HepG2 (cell line): ENCODE results near the gene KCNQ5. TPM values are rescaled to one million over a fixed set of nuclear protein-coding genes. Genes with fewer than 3 reads are reported as not detected.

Experiments used
- ATAC-seq: fragments of 200-7000 bp; cut with Tn5 transposase; 3 replicates; pipeline ENCODE4 v1.9.1; 2020; ENCODE audit warnings: mild to moderate bottlenecking, moderate library complexity
- BruUV-seq: library from RNA; stranded (reverse); fragments of 400-500 nt; replicated peaks from 2 replicates; lab custom pipeline; 2021; lab: Mats Ljungman, UMichigan
- CTCF ChIA-PET: fragments of 300-600 bp; formaldehyde crosslinking; extraction: SDS; loops from one replicate; lab custom pipeline; 2021; ENCODE audit warnings: low total read pairs, inconsistent platforms, low intra/inter-chr PET ratio; lab: Yijun Ruan, JAX
- POLR2A ChIA-PET: fragments of 350-600 bp; sonication (Branson Sonifier 250); formaldehyde crosslinking; loops from one replicate; lab custom pipeline; 2020; ENCODE audit warnings: antibody characterized with exemption, inconsistent platforms; lab: Yijun Ruan, JAX
- DNase-seq: peaks from one replicate; pipeline ENCODE4 v3.0.0-alpha.2; 2015; ENCODE audit warnings: low spot score
- FAIRE-seq: peaks from 3 replicates; lab custom pipeline; 2011; peaks lifted over from hg19 to GRCh38; lab: Jason Lieb, UNC
- H2AFZ ChIP-seq: one replicate; pipeline ENCODE4 v1.6.1; 2011; ENCODE audit warnings: low read length, inconsistent platforms
- H3K27ac ChIP-seq: fragments of 300-600 bp; 3 replicates; pipeline ENCODE4 v1.8.0; 2011; ENCODE audit warnings: mixed run types, mild to moderate bottlenecking, mixed read lengths, low read length, inconsistent platforms; ENCODE audit not compliant: insufficient read depth; ENCODE audit errors: extremely low read length
- H3K27me3 ChIP-seq, 2 experiments: fragments of 200-600 bp in 1 of 2; 2 replicates in 1 of 2; 3 replicates in 1 of 2; pipeline versions ENCODE4 v1.6.0 to v1.8.0; 2011; ENCODE audit warnings: low read length in 2 of 2, mild to moderate bottlenecking in 2 of 2, moderate library complexity in 2 of 2, inconsistent platforms in 1 of 2; ENCODE audit not compliant: insufficient read depth in 2 of 2, control insufficient read depth in 1 of 2
- H3K36me3 ChIP-seq, 2 experiments: fragments of 200-600 bp in 1 of 2; replicated peaks in 1 of 2; 2 replicates in 1 of 2; 3 replicates in 1 of 2; pipeline versions ENCODE4 v1.5.1 to v1.8.0; 2011; ENCODE audit warnings: low read length in 2 of 2, inconsistent platforms in 1 of 2; ENCODE audit not compliant: insufficient read depth in 2 of 2, control insufficient read depth in 1 of 2
- H3K4me1 ChIP-seq: 2 replicates; pipeline ENCODE4 v1.5.1; 2012; ENCODE audit warnings: low read length, inconsistent platforms; ENCODE audit not compliant: insufficient read depth
- H3K4me2 ChIP-seq: 2 replicates; pipeline ENCODE4 v1.6.0; 2011; ENCODE audit warnings: low read depth, low read length, inconsistent platforms
- H3K4me3 ChIP-seq, 3 experiments: fragments of 200-600 bp in 1 of 3; sonication (generic), shearing (Covaris generic) in 1 of 3; replicated peaks in 1 of 3; 2 replicates each; pipeline ENCODE4 v1.5.1; 2011 to 2016; ENCODE audit warnings: low read length in 3 of 3, inconsistent platforms in 2 of 3, low read depth in 2 of 3, mild to moderate bottlenecking in 2 of 3, control low read depth in 1 of 3, mixed read lengths in 1 of 3; ENCODE audit not compliant: insufficient read depth in 1 of 3
- H3K79me2 ChIP-seq: one replicate; pipeline ENCODE4 v1.6.1; 2011; ENCODE audit warnings: low read length, inconsistent platforms; ENCODE audit not compliant: insufficient read depth
- H3K9ac ChIP-seq: 2 replicates; pipeline ENCODE4 v1.6.0; 2011; ENCODE audit warnings: mild to moderate bottlenecking, low read depth, low read length, inconsistent platforms; ENCODE audit not compliant: insufficient read depth
- H3K9me3 ChIP-seq: 2 replicates; pipeline ENCODE4 v1.5.1; 2012; ENCODE audit warnings: mild to moderate bottlenecking, low read length
- H4K20me1 ChIP-seq: 2 replicates; pipeline ENCODE4 v1.6.0; 2011; ENCODE audit warnings: inconsistent platforms, mild to moderate bottlenecking, low read length, moderate library complexity; ENCODE audit not compliant: insufficient read depth
- BCL6 ChIP-seq: IDR thresholded peaks from 2 replicates; pipeline ENCODE4 v1.6.1; 2016; ENCODE audit warnings: missing genetic modification reagents, missing compliant biosample characterization
- CREB3 ChIP-seq: sonication (generic); formaldehyde crosslinking; IDR thresholded peaks from 2 replicates; pipeline ENCODE4 v1.5.0; 2020; ENCODE audit warnings: missing genetic modification reagents
- ELF3 ChIP-seq: IDR thresholded peaks from 2 replicates; pipeline ENCODE4 v1.6.1; 2016; ENCODE audit warnings: missing genetic modification reagents, missing compliant biosample characterization
- GABPB1 ChIP-seq: IDR thresholded peaks from 2 replicates; pipeline ENCODE4 v1.6.1; 2016; ENCODE audit warnings: mild to moderate bottlenecking, missing genetic modification reagents, moderate library complexity, missing compliant biosample characterization
- HMGA1 ChIP-seq: sonication (generic); formaldehyde crosslinking; conservative IDR thresholded peaks from 2 replicates; pipeline ENCODE4 v1.4.0; 2020; ENCODE audit warnings: missing genetic modification reagents
- JUND ChIP-seq: sonication (generic); formaldehyde crosslinking; IDR thresholded peaks from 2 replicates; pipeline ENCODE4 v1.8.0; 2022; ENCODE audit warnings: mild to moderate bottlenecking, missing genetic modification reagents
- LCORL ChIP-seq, 2 experiments: fragments of 450-650 bp in 1 of 2; sonication (generic) in 1 of 2; formaldehyde crosslinking in 1 of 2; IDR thresholded peaks; 2 replicates each; pipeline versions ENCODE4 v1.5.0 to v1.6.1; 2017 to 2020; ENCODE audit warnings: antibody characterized with exemption in 1 of 2, missing genetic modification reagents in 1 of 2
- MED1 ChIP-seq: sonication (generic); formaldehyde crosslinking; IDR thresholded peaks from 2 replicates; pipeline ENCODE4 v1.4.0; 2020; ENCODE audit warnings: missing genetic modification reagents
- MIXL1 ChIP-seq: IDR thresholded peaks from 2 replicates; pipeline ENCODE4 v1.6.1; 2016
- NR1H2 ChIP-seq: sonication (generic); formaldehyde crosslinking; IDR thresholded peaks from 2 replicates; pipeline ENCODE4 v1.8.1; 2022; ENCODE audit warnings: low read depth, missing genetic modification reagents, borderline replicate concordance
- PHF21A ChIP-seq: sonication (generic); formaldehyde crosslinking; IDR thresholded peaks from 2 replicates; pipeline ENCODE4 v1.5.0; 2020; ENCODE audit warnings: mild to moderate bottlenecking, missing genetic modification reagents
- PLSCR1 ChIP-seq: sonication (generic); formaldehyde crosslinking; IDR thresholded peaks from 2 replicates; pipeline ENCODE4 v1.5.0; 2020; ENCODE audit warnings: missing genetic modification reagents, mild to moderate bottlenecking, borderline replicate concordance
- TCF12 ChIP-seq, 2 experiments: fragments of 450-650 bp in 1 of 2; sonication (generic) in 1 of 2; formaldehyde crosslinking in 1 of 2; IDR thresholded peaks; 2 replicates each; pipeline versions ENCODE4 v1.6.1 to v1.8.0; 2017 to 2022; ENCODE audit warnings: antibody characterized with exemption in 1 of 2, mild to moderate bottlenecking in 1 of 2, missing genetic modification reagents in 1 of 2, moderate library complexity in 1 of 2
- ZC3H13 ChIP-seq: sonication (generic); formaldehyde crosslinking; IDR thresholded peaks from 2 replicates; pipeline ENCODE4 v1.8.1; 2023; ENCODE audit warnings: mild to moderate bottlenecking, missing genetic modification reagents, moderate library complexity
- ZNF30 ChIP-seq: sonication (generic); formaldehyde crosslinking; IDR thresholded peaks from 2 replicates; pipeline ENCODE4 v1.5.0; 2020; ENCODE audit warnings: mild to moderate bottlenecking, missing genetic modification reagents
- ZNF792 ChIP-seq: IDR thresholded peaks from 2 replicates; pipeline ENCODE4 v1.6.1; 2016
- WGBS: methylation state at CpG from one replicate; pipeline ENCODE4 v1.1.6; 2017; ENCODE audit warnings: low lambda C conversion rate; 5-methylcytosine and 5-hydroxymethylcytosine counted together
- in situ Hi-C: cut with HindIII; loops from 2 replicates; pipeline ENCODE4 v1.10.0; 2017; ENCODE audit warnings: low pct_unique_long_range_greater_than_20kb; ENCODE audit not compliant: extremely low pct_ligation_motif_present
- intact Hi-C: fragments of 100-400 bp; cut with micrococcal nuclease; formaldehyde crosslinking; loops from one replicate; pipeline ENCODE4 v1.10.0; 2022; ENCODE audit not compliant: unreplicated experiment
- polyA plus RNA-seq, 8 experiments: library from polyadenylated mRNA; depleted of rRNA in 3 of 8; stranded (reverse) in 7 of 8; unstranded in 1 of 8; fragments of >200 nt; fragmentation: Illumina TruSeq in 4 of 8; extraction: Trizol in 4 of 8; gene quantifications; 2 replicates each; pipeline versions ENCODE4 v1.2.1 to v1.2.3, GENCODE V29; 2011 to 2016; ENCODE audit warnings: low read depth in 4 of 8, missing spikeins in 1 of 8, mixed read lengths in 1 of 8; ENCODE audit not compliant: insufficient read depth in 1 of 8
- total RNA-seq, 5 experiments: library from RNA; depleted of rRNA; stranded (reverse); fragments of >200 nt; fragmentation: Illumina TruSeq; extraction: Trizol; gene quantifications; 2 replicates each; pipeline ENCODE4 v1.2.3, GENCODE V29; 2016; ENCODE audit warnings: low read depth in 1 of 5
- TF ChIP-seq, protein P1 (sequence below): sonication (generic); formaldehyde crosslinking; IDR thresholded peaks from 2 replicates; pipeline ENCODE4 v1.5.0; 2020; ENCODE audit warnings: missing genetic modification reagents

The KCNQ5 gene
- total and polyA plus RNA-seq, 2 of the 13 experiments (the other 11 are each of a cell fraction or from before 2014, with no cell fraction given), result 0.04 TPM; not detected in 1

GRCh38 chr6:72987301-72987700 is 365.4 kb downstream of the KCNQ5 start:
- Histone ChIP-seq H3K4me3 (no peak overlapping the region), H3K79me2 (no peaks in the 10 kb centered on the region), H3K27me3 (no peaks in the 10 kb centered on the region), H3K4me2 (no peak overlapping the region), H3K27ac (no peak overlapping the region), H3K9me3 (no peaks in the 10 kb centered on the region), H3K36me3 (no peaks in the 10 kb centered on the region), H4K20me1 (no peaks in the 10 kb centered on the region), H2AFZ (no peak overlapping the region), H3K9ac (no peak overlapping the region), H3K4me1 (peaks cover 16% of the 10 kb centered on the region; the same call in 1 of the 2 replicates)
- WGBS, result 31% methylated on average over 8 of the region's 19 CpGs
- BruUV-seq, result no TSS peak
- ChIA-PET CTCF (no interaction called here), POLR2A (no interaction called here)
- no peak for DNase-seq
- ATAC-seq, result no peak
- in situ Hi-C loops (no loop called here), intact Hi-C loops (no loop called here)
- no peak for FAIRE-seq
- TF ChIP-seq, protein P1, sequence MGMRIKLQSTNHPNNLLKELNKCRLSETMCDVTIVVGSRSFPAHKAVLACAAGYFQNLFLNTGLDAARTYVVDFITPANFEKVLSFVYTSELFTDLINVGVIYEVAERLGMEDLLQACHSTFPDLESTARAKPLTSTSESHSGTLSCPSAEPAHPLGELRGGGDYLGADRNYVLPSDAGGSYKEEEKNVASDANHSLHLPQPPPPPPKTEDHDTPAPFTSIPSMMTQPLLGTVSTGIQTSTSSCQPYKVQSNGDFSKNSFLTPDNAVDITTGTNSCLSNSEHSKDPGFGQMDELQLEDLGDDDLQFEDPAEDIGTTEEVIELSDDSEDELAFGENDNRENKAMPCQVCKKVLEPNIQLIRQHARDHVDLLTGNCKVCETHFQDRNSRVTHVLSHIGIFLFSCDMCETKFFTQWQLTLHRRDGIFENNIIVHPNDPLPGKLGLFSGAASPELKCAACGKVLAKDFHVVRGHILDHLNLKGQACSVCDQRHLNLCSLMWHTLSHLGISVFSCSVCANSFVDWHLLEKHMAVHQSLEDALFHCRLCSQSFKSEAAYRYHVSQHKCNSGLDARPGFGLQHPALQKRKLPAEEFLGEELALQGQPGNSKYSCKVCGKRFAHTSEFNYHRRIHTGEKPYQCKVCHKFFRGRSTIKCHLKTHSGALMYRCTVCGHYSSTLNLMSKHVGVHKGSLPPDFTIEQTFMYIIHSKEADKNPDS (CRISPR knock-in tag), result no peak
- TF ChIP-seq GABPB1, result peak; percentile 29; the same call in 1 of the 2 replicates
- no peak for TF ChIP-seq MED1 (CRISPR knock-in tag)
- TF ChIP-seq ZC3H13 (CRISPR knock-in tag), result no peak

GRCh38 chr6:72999995-73000394 is 378.1 kb downstream of the KCNQ5 start:
- FAIRE-seq (no peak), ATAC-seq (no peak), DNase-seq (peak; percentile 3)
- no TSS peak for BruUV-seq
- Histone ChIP-seq H3K9ac (no peak overlapping the region), H2AFZ (no peak overlapping the region), H3K9me3 (no peaks in the 10 kb centered on the region), H3K4me1 (no peaks in the 10 kb centered on the region), H3K79me2 (no peaks in the 10 kb centered on the region), H3K27me3 (no peaks in the 10 kb centered on the region; a peak in 2 of 5 replicates), H3K4me2 (no peak overlapping the region), H3K4me3 (no peak overlapping the region), H3K36me3 (no peaks in the 10 kb centered on the region), H3K27ac (no peak overlapping the region), H4K20me1 (no peaks in the 10 kb centered on the region)
- intact Hi-C loops (no loop called here), in situ Hi-C loops (no loop called here)
- 3% methylated on average over 5 of the region's 5 CpGs for WGBS
- ChIA-PET POLR2A (no interaction called here), CTCF (no interaction called here)
- TF ChIP-seq JUND (no peak), LCORL (IDR thresholded peaks at IDR 0.05) (no peak), LCORL (CRISPR knock-in tag; IDR thresholded peaks at IDR 0.05) (no peak), HMGA1 (CRISPR knock-in tag) (no peak), NR1H2 (CRISPR knock-in tag) (no peak), TCF12 (IDR thresholded peaks at IDR 0.05) (no peak), TCF12 (CRISPR knock-in tag; IDR thresholded peaks at IDR 0.05) (no peak), BCL6 (CRISPR knock-in tag) (no peak), ZNF30 (CRISPR knock-in tag) (no peak), PHF21A (CRISPR knock-in tag) (no peak), ZNF792 (no peak), MIXL1 (CRISPR knock-in tag) (no peak), PLSCR1 (CRISPR knock-in tag) (no peak), ELF3 (CRISPR knock-in tag) (no peak), CREB3 (no peak)
